ENCODE measurements around the gene HMG20A.

Gene HMG20A

DNA sequence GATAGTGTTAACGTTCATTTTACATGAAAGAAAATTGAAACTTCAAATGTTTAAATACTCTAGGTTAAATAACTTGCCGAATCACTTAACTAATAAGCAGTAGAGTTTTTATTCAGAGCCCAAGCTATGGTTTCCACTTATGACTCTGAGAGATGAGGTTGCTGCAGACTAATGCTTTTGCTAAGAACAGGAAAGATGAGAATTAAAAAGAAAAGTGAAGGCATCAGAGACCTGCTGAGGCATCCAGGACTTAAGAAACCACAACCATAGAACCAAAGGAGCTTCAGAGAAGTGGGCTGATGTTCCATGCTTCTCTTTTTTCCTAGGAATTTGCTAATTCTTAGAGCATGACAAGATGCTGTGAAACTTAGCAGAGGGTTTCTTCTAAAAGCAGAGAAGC is 9.5 kb downstream of the HMG20A start:
- DNase-seq (ENCODE audit: low read depth in 2 of 2), result no peak

DNA sequence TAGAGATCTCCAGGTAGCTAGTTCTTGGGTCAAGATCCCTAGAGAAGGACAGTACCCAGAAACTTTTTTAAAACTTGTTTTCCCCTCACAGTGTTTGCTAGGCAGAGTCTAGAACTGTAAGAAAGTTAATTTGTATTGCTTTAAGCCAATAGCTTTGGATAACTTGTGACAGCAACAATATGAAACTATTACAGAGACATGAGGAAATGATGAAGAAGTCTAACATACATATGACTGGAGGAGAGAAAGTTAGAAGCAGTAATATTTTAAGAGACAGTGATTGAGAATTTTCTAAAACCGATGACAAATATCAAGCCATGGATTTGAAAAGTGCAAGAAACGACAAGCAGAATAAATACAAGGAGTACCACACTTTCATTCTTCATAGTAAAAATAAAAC is 10.0 kb downstream of the HMG20A start:
- DNase-seq (ENCODE audit: low read depth in 2 of 2), result no peak

- no peak for DNase-seq (ENCODE audit: low read depth in 2 of 2)
These were observed 16.1 kb downstream of the HMG20A start for GRCh38 chr15:77436822-77437221.

DNA sequence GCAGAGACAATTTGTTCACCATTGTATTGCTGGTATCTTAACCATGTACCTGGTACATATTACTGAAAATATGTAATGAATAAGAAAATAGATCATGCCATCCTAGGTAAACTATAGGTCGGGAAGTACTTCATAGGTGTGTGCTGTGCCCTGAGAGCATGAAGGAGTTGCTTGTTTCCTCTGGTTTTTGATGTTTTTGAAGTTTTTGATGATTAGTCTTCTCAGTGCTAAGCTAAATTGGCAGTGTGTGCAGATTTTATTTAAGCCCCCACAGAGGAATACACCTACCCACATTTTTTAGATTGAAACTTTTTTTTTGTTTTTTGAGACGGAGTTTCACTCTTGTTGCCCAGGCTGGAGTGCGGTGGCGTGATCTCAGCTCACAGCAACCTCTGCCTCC is 16.6 kb downstream of the HMG20A start:
- no peak for DNase-seq (ENCODE audit: low read depth in 2 of 2)

GRCh38 chr15:77440378-77440999 is 19.8 kb downstream of the HMG20A start:
- DNase-seq (ENCODE audit: low read depth in 2 of 2), result no peak

DNA sequence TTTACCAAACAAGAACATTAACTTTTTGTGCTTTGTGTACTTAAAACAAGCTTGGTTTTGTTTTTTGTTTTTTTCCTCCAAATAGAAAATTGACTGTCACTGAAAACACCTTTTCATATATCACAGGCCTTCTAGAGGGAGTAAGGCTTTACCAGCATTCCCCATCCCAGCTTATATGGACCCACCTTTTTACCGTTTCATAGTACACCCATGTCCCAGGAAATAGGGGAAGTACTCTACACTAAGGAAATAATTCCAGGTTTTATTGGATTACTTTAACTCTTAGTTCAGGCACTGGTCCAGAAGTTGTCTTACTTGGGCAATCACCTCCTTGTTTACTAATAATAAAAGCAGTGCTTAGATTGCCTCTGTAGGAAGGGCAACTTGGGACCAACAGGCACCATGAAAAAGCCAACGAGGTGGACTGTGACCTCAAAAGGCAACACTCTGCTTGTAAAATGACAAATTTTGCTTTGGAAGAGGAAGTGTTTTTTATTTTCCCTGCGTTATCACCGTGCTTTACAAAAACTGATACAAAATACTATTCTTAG is 26.2 kb downstream of the HMG20A start:
- no peak for DNase-seq (ENCODE audit: low read depth in 2 of 2)

- DNase-seq (ENCODE audit: low read depth in 2 of 2), result no peak
These were observed 33.6 kb downstream of the HMG20A start for GRCh38 chr15:77454265-77454664.

DNA sequence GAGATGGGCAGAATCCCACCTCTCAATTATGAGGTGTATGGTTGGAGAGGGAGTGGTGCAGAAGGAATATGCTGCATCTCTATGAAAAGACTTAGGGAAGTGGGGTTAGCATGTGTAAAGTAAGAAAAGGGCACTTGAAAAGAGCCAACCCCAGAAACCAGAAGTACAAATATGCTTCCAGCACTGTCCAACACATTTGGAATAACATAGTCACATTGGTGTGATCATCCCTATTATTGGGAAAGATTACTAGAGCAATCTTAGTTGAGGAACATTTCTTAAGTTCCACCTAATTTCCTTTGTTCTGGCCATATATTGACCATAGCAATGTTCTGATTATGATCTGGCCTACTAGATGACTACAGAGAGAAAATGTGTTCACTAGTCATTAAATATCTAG is 34.3 kb downstream of the HMG20A start:
- DNase-seq (ENCODE audit: low read depth in 2 of 2), result no peak

DNA sequence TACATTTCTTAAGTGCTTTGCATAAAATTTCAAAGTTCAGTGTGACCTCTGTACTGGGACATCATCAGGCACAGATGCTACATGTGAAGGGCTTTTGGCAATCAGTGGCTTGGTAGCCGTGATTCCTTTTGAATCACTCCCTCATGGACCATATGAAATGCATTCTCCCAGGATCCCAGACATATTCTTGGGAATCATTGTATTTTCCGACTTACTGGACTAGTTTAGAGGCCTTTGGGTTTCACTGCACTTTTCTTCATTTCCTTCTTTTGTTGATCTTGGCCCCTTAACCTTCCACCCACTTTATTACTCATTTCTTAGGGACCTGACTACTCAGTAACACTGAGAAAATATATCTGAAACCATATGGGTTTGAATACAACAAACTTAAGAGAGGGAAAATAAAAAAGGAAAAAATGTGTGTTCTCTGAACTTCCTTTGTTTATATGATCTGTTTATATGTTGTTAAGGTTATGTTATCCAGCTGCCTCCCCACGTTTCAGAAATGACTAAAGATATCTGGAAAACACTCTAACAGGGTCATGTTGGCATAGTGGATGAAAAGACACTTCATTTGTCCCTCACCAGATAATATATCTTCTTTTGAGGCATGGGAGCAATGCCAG is 35.1 kb downstream of the HMG20A start:
- no peak for DNase-seq (ENCODE audit: low read depth in 2 of 2)

DNA sequence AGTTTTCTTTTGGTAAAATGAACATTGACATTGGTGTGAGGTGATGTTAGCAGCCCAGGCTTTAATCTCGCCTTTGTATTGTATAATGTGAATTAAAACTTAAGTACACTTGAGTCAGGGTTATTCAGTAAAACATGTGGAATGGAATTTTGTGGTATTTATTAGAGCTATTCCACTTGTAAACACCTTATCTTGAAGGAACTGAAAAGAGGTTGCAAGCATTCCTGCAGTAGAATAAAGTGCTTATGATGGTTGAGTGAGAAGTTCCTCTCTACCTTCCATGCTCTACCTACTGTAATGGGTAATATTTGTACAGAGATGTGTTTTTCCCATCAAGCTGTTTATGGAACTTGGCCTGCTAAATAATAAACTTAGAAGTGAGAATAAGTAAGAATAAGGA is 36.1 kb downstream of the HMG20A start:
- no peak for DNase-seq (ENCODE audit: low read depth in 2 of 2)

- DNase-seq (ENCODE audit: low read depth in 2 of 2), result no peak
These were observed 36.7 kb downstream of the HMG20A start for GRCh38 chr15:77457191-77457904.

GRCh38 chr15:77457905-77458265 is 37.2 kb downstream of the HMG20A start:
- DNase-seq (ENCODE audit: low read depth in 2 of 2), result no peak

GRCh38 chr15:77459031-77459430 is 38.3 kb downstream of the HMG20A start:
- no peak for DNase-seq (ENCODE audit: low read depth in 2 of 2)

DNA sequence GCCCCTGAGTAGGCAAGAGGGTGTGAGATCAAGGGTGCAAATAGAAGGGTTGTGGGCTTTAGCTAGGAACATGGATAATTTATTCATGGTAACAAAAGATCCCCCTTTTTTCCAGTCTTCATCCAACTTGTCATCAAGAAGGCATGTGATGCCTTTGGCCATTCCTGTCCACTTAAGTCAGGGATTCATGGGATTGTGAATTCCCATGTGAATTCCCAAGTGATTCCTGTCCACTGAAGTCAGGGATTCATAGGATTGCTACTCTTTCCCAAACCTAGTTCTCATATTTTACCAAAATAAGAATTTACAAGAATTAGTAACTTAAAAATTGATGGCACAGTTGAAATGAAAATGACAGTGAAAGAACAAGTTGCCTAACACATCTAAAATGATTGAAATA is 40.8 kb downstream of the HMG20A start:
- DNase-seq (ENCODE audit: low read depth in 2 of 2), result no peak

GRCh38 chr15:77464129-77464865 is 43.6 kb downstream of the HMG20A start:
- DNase-seq (ENCODE audit: low read depth in 2 of 2), result no peak

DNA sequence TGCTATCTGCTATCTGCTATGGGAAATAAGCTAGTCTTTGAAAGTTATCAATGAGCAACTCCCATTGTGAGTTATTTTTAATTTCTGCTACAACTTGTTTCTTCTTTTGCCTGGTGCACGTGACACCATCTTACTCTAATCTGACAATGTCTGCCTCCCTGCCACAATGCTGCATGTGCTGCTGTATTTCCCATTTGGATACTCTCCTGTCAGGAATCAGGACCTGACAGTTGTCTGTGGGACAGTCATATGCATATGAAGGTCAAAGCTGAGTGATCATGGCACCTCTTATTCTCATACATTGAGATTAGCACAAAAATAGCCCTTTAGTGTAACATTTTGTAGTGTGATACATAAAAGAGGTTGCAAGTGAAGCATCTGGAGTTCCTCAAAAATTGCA is 45.8 kb downstream of the HMG20A start:
- DNase-seq (ENCODE audit: low read depth in 2 of 2), result no peak

GRCh38 chr15:77468896-77469295 is 48.2 kb downstream of the HMG20A start:
- DNase-seq (ENCODE audit: low read depth in 2 of 2), result no peak

DNA sequence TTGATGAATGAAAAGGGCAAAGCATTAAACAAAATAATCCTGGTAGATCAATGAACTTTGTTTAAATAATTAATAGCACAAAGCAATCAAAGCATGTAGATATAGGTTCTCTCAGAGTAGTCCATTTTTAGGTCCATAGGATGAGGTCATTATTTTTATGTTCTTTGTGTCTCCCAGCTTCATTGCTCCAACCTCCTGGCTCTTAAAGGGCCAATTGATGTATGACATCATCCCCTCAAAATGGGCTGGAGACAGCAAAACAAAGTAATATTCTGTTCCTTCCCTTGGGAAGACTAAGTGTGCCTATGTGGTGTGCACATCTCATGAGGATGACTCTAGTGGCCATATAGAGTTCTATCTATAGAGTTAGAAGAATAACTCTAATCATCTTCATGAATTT is 49.5 kb downstream of the HMG20A start:
- DNase-seq (ENCODE audit: low read depth in 2 of 2), result no peak

DNA sequence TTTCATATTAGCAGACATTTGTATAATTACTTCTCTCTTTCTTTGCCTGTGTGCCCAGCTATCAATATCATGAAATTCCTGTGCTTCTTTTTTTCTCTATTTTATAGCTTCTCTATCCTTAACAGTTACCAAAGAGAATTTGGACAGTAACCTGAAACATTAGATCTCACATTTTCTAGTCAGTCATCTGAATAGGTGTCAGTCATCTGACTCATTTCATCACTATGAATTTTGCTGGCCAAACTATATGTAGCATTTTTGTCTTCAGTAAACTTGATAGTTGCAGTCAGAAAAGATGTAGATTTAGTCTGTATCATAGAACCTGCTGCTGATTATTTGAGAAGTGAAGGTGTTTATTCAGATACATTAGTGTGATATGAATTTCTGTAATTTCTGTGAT is 52.6 kb downstream of the HMG20A start:
- no peak for DNase-seq (ENCODE audit: low read depth in 2 of 2)

GRCh38 chr15:77474310-77474988 is 53.8 kb downstream of the HMG20A start:
- DNase-seq (ENCODE audit: low read depth in 2 of 2), result no peak

- DNase-seq (ENCODE audit: low read depth in 2 of 2), result no peak
These were observed 54.3 kb downstream of the HMG20A start for GRCh38 chr15:77475001-77475400.

GRCh38 chr15:77475898-77476297 is 55.2 kb downstream of the HMG20A start:
- no peak for DNase-seq (ENCODE audit: low read depth in 2 of 2)

All from stimulated activated CD8-positive, alpha-beta memory T cell treated with anti-CD3 and anti-CD28 coated beads, Interleukin-15, amount 100 ng/mL, for 4 hours (primary cell).